Testis (tissue), 3 donors: Measurements from ENCODE around the gene KCNN2. TPM values are rescaled to one million over a fixed set of nuclear protein-coding genes. Genes with fewer than 3 reads are reported as not detected.

ENCODE experiments used
- DNase-seq: peaks from one replicate; pipeline ENCODE4 v3.0.0-alpha.2; 2019
- H3K27ac ChIP-seq, 2 donors: fragments of 200-600 bp; sonication (generic); one replicate each; pipeline ENCODE4 v1.5.1; 2019
- H3K27me3 ChIP-seq: fragments of 200-600 bp; sonication (generic); one replicate; pipeline ENCODE4 v1.5.1; 2019
- H3K36me3 ChIP-seq: fragments of 200-600 bp; sonication (generic); one replicate; pipeline ENCODE4 v1.5.1; 2017; ENCODE audit warnings: low read depth; ENCODE audit errors: missing control alignments
- H3K4me1 ChIP-seq: fragments of 200-600 bp; sonication (generic); one replicate; pipeline ENCODE4 v1.5.1; 2019
- H3K4me3 ChIP-seq, 2 donors: fragments of 200-600 bp; sonication (generic); one replicate each; pipeline ENCODE4 v1.5.1; 2017 to 2019
- H3K9me3 ChIP-seq: fragments of 200-600 bp; sonication (generic); one replicate; pipeline ENCODE4 v1.5.1; 2017
- CTCF ChIP-seq, 3 experiments: fragments of 450-650 bp in 2 of 3; fragments of 200-600 bp in 1 of 3; sonication (generic) in 1 of 3; IDR thresholded peaks; one replicate each; pipeline ENCODE4 v1.5.1; 2016 to 2019; ENCODE audit warnings: antibody characterized with exemption in 3 of 3, mild to moderate bottlenecking in 2 of 3, moderate library complexity in 1 of 3
- POLR2A ChIP-seq: fragments of 450-650 bp; IDR thresholded peaks from one replicate; pipeline ENCODE4 v1.6.1; 2017; ENCODE audit warnings: antibody characterized with exemption, mild to moderate bottlenecking, moderate library complexity
- WGBS, 2 donors: methylation state at CpG; one replicate each; pipeline ENCODE4 v1.1.5; 2018; 5-methylcytosine and 5-hydroxymethylcytosine counted together
- intact Hi-C: fragments of 100-400 bp; cut with DNase I; formaldehyde crosslinking; loops from one replicate; pipeline ENCODE4 v1.15.1; 2023; ENCODE audit warnings: low total_unique reads
- polyA plus RNA-seq: library from polyadenylated mRNA; stranded (reverse); fragments of 350-450 nt; fragmentation: Illumina TruSeq; extraction: RNeasy Lipid Tissue Mini Kit (QIAGEN cat#74804); gene quantifications from one replicate; pipeline ENCODE4 v1.2.3, GENCODE V29; 2014; ENCODE audit warnings: low read depth, low replicate concordance; ENCODE audit not compliant: insufficient read depth
- total RNA-seq, 2 donors: library from RNA; depleted of rRNA; stranded (reverse); fragments of >200 nt; gene quantifications; one replicate each; pipeline ENCODE4 v1.2.3, GENCODE V29; 2016

KCNN2 gene
- total and polyA plus RNA-seq, 3 donors from 2014 or later, result 2.7 to 9.7 (median 7.3) TPM

- intact Hi-C loops, result no loop called here
- WGBS, 2 donors, result 90 to 97% methylated on average over 1 of the region's 1 CpG
- H3K4me1 ChIP-seq, result no peaks in the 10 kb centered on the region
- no peak overlapping the region for H3K27ac ChIP-seq
- H3K4me3 ChIP-seq, result no peak overlapping the region
- no peaks in the 10 kb centered on the region for H3K36me3 ChIP-seq
- TF ChIP-seq POLR2A, result no peak
- TF ChIP-seq CTCF (IDR thresholded peaks at IDR 0.05), result no peak
- H3K9me3 ChIP-seq, result no peaks in the 10 kb centered on the region
- DNase-seq, result no peak
- H3K27me3 ChIP-seq, result no peaks in the 10 kb centered on the region
These were observed 53.9 kb downstream of the KCNN2 start for GRCh38 chr5:114415760-114416159.

GRCh38 chr5:114416254-114416653 lies 54.4 kb downstream of the KCNN2 start:
- no peak overlapping the region for H3K4me3 ChIP-seq
- TF ChIP-seq CTCF (IDR thresholded peaks at IDR 0.05), result no peak
- TF ChIP-seq POLR2A, result no peak
- H3K9me3 ChIP-seq, result no peaks in the 10 kb centered on the region
- intact Hi-C loops, result no loop called here
- no peak for DNase-seq
- no peak overlapping the region for H3K27ac ChIP-seq
- no peaks in the 10 kb centered on the region for H3K4me1 ChIP-seq
- H3K27me3 ChIP-seq, result no peaks in the 10 kb centered on the region
- 89 to 90% methylated on average over 4 of the region's 4 CpGs for WGBS, 2 donors
- H3K36me3 ChIP-seq, result no peaks in the 10 kb centered on the region

- intact Hi-C loops, result no loop called here
- 61 to 73% methylated on average over 2 of the region's 2 CpGs for WGBS, 2 donors
- TF ChIP-seq POLR2A (no peak), CTCF (IDR thresholded peaks at IDR 0.05) (no peak)
These were observed 55.6 kb downstream of the KCNN2 start for GRCh38 chr5:114417519-114417918.

GRCh38 chr5:114418176-114419066 lies 56.6 kb downstream of the KCNN2 start:
- Histone ChIP-seq H3K4me1 (no peaks in the 10 kb centered on the region), H3K4me3 (no peak overlapping the region), H3K27me3 (no peaks in the 10 kb centered on the region), H3K9me3 (no peaks in the 10 kb centered on the region), H3K36me3 (no peaks in the 10 kb centered on the region), H3K27ac (no peak overlapping the region)
- WGBS, 2 donors, result 67 to 71% methylated on average over 8 of the region's 8 CpGs
- no peak for TF ChIP-seq POLR2A
- no peak for TF ChIP-seq CTCF (IDR thresholded peaks at IDR 0.05)
- no peak for DNase-seq
- intact Hi-C loops, result no loop called here

More at GRCh38 chr5:114417519-114417918, 55.6 kb downstream of the KCNN2 start:
- Histone ChIP-seq H3K36me3 (no peaks in the 10 kb centered on the region), H3K4me3 (no peak overlapping the region), H3K27ac (no peak overlapping the region), H3K9me3 (no peaks in the 10 kb centered on the region), H3K4me1 (no peaks in the 10 kb centered on the region), H3K27me3 (no peaks in the 10 kb centered on the region)
- DNase-seq, result no peak

- Histone ChIP-seq H3K36me3 (no peaks in the 10 kb centered on the region), H3K27ac (no peak overlapping the region), H3K27me3 (no peaks in the 10 kb centered on the region), H3K4me1 (no peaks in the 10 kb centered on the region), H3K9me3 (no peaks in the 10 kb centered on the region), H3K4me3 (no peak overlapping the region)
- TF ChIP-seq CTCF (IDR thresholded peaks at IDR 0.05) (no peak), POLR2A (no peak)
- intact Hi-C loops, result no loop called here
- no peak for DNase-seq
- WGBS, 2 donors, result 91 to 95% methylated on average over 1 of the region's 1 CpG
These were observed 57.2 kb downstream of the KCNN2 start for GRCh38 chr5:114419067-114419388.
